ENCODE measurements around the gene RAB35.
"Not testable (repeated sequence)": the region's sequence is repeated elsewhere in the genome, so short reads cannot be mapped to it uniquely, and the experiment has no call there.

RAB35 gene

GRCh38 chr12:120060717-120061116, 55.8 kb downstream of the RAB35 start:
- no peak for DNase-seq (ENCODE audit: low read depth)

DNA sequence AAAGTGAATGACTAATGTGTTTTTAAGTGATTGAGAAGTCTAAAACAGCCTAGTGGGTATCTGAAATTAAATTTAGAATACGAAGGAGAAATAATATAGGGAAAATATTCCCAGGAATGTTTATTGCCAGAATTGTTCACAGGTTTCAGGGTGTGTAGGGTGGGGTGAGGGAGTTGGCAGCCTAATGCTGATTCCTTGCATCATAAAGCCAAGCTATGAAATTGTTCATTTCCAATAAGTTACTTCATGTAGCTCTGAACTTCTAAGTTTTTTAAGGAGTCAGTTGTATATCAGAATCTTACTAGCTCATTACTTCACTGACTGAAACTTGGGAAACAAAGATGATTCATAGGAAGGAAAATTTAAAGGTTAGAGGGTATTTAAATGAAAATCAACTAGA, 56.4 kb downstream of the RAB35 start:
- no peak for DNase-seq (ENCODE audit: low read depth)

DNA sequence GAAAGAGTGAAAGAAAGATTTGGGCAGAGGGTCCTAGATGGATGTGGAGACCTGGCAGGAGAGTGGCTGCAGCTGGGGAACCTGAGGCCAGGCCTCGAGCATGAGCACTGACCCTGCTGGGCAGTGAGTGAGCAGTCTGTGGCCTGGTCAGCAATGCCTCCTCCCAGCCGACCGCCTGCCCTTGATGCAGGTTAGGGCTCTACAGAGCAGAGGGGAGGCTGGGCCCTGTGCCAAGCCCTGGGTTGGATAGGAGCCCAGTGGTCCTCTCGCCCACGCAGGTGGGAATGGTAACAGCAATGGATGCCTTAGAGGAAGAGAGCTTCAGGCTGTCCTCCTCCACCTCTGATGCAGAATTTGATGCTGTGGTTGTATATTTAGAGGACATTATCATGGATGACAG, 59.8 kb downstream of the RAB35 start:
- no peak for DNase-seq (ENCODE audit: low read depth)

GRCh38 chr12:120055231-120056000, 61.1 kb downstream of the RAB35 start:
- DNase-seq (ENCODE audit: low read depth), result no peak

- no peak for DNase-seq (ENCODE audit: low read depth)
Observed at GRCh38 chr12:120054293-120054692, 62.3 kb downstream of the RAB35 start.

DNA sequence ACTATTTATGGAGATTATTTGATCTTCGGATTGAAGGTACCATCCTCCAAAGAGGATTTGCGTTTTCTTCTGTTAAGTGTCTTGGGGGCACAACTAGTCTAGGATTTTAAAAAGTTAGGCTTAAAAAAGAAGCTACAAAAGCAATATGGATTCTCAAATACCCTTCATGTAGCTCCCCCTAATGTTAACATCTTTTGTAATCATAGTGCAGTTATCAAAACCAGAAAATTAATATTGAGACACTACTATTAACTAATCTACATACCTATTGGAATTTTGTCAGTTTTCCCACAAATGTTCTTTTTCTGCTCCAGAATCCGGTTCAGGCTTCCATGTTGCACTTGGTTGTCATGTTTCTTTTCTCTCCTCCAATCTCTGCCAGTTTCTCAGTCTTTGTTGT, 65.0 kb downstream of the RAB35 start:
- no peak for DNase-seq (ENCODE audit: low read depth)

DNA sequence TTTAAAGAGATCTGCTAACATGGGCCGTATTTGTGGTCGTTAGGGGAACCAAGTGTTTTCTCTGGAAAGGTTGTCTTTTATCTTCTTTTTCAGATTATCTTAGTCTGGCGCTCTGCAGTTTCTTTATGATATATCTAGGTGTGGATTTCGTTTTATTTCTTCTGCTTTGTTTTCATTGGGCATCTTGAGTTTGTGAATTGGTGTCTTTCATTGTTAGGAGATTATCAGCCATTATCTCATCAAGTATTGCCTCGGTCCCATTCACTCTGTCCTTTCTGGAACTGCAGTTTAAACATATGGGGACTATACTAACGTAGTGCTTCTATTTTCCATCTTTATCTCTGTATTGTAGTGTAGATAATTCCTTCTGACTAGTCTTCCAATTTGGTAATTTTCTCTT, 67.1 kb downstream of the RAB35 start:
- no peak for DNase-seq (ENCODE audit: low read depth)

DNA sequence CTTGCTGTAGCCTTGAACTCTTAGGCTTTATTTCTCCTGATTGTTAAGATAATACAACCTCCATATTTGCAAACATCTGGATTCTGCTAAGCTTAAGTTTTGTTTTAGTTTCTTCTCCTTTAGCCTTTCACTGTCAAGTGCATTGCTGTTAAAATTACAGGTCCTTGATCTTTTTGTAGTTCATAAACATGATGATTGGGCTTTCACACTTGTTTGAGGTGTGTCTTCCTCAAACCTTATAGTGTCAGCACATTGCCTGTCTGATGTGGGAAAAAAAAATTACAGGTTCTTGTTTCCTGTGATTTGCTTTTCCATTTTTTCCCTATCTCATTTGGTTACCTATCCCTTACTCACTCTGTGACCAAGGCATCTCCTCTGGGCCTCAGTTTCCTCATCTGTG, 68.3 kb downstream of the RAB35 start:
- DNase-seq (ENCODE audit: low read depth), result no peak

DNA sequence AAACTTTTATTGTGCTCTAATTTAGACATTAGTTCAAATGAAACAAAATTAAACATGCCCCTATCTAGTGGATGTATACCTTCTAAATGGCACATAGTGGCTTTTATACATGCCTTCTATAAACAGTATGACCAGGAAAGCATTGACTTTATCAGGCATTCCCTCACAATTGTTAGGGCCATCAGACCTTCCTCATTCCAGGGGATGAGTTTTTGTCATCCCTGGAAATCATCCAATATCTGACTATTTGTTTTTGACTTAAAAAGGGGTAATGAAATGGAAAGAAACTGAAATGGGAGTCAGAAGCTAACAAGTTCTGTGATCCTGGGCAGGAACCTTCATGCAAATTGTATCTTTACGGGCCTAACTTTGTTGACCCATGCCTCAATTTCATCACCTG, 69.5 kb downstream of the RAB35 start:
- DNase-seq (ENCODE audit: low read depth), result no peak

DNA sequence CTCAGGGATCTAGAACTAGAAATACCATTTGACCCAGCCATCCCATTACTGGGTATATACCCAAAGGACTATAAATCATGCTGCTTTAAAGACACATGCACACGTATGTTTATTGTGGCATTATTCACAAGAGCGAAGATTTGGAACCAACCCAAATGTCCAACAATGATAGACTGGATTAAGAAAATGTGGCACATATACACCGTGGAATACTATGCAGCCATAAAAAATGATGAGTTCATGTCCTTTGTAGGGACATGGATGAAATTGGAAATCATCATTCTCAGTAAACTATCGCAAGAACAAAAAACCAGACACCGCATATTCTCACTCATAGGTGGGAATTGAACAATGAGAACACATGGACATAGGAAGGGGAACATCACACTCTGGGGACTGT, 71.2 kb downstream of the RAB35 start:
- not testable (repeated sequence) for DNase-seq (ENCODE audit: low read depth)
